IMR-90 (cell line): Measurements from ENCODE around the gene FDX1. TPM values are rescaled to one million over a fixed set of nuclear protein-coding genes. Genes with fewer than 3 reads are reported as not detected.

Source experiments
- ATAC-seq: fragments of 200-7000 bp; cut with Tn5 transposase; 2 replicates; pipeline ENCODE4 v1.9.1; 2020; ENCODE audit warnings: low read depth, mild to moderate bottlenecking, moderate library complexity
- BruUV-seq: library from RNA; stranded (reverse); fragments of 400-500 nt; replicated peaks from 2 replicates; lab custom pipeline; 2021; lab: Mats Ljungman, UMichigan
- CTCF ChIA-PET: fragments of 300-600 bp; formaldehyde crosslinking; extraction: SDS; loops from one replicate; lab custom pipeline; 2021; ENCODE audit warnings: antibody characterized with exemption; lab: Yijun Ruan, JAX
- POLR2A ChIA-PET: fragments of 300-600 bp; sonication (Branson Sonifier 250); formaldehyde crosslinking; loops from one replicate; lab custom pipeline; 2022; ENCODE audit warnings: antibody characterized with exemption; ENCODE audit not compliant: unreplicated experiment; lab: Charles Lee
- DNase-seq: peaks from one replicate; pipeline ENCODE4 v3.0.0; 2013
- H2AFZ ChIP-seq: replicated peaks from 2 replicates; pipeline ENCODE3; 2013; ENCODE audit warnings: low read length, mild to moderate bottlenecking; ENCODE audit not compliant: poor library complexity
- H2AK5ac ChIP-seq: 2 replicates; pipeline ENCODE4 v1.6.1; 2013; ENCODE audit warnings: low read depth, low read length, inconsistent platforms
- H2AK9ac ChIP-seq: replicated peaks from 2 replicates; pipeline ENCODE3; 2013; ENCODE audit warnings: mild to moderate bottlenecking, low read depth, low read length, moderate library complexity; ENCODE audit not compliant: poor library complexity
- H2BK120ac ChIP-seq: 2 replicates; pipeline ENCODE4 v1.6.1; 2013; ENCODE audit warnings: low read depth, low read length, inconsistent platforms
- H2BK15ac ChIP-seq: 3 replicates; pipeline ENCODE4 v1.6.1; 2013; ENCODE audit warnings: low read depth, low read length, inconsistent platforms
- H2BK20ac ChIP-seq: 2 replicates; pipeline ENCODE4 v1.6.1; 2013; ENCODE audit warnings: low read depth, mild to moderate bottlenecking, inconsistent platforms, low read length, moderate library complexity
- H2BK5ac ChIP-seq: 2 replicates; pipeline ENCODE4 v1.6.1; 2013; ENCODE audit warnings: mild to moderate bottlenecking, low read depth, low read length, inconsistent platforms; ENCODE audit not compliant: poor library complexity, severe bottlenecking
- H3K14ac ChIP-seq: replicated peaks from 2 replicates; pipeline ENCODE4 v1.6.1; 2013; ENCODE audit warnings: low read depth, low read length, inconsistent platforms
- H3K18ac ChIP-seq: 2 replicates; pipeline ENCODE4 v1.6.1; 2013; ENCODE audit warnings: low read depth, low read length, control low read depth
- H3K23ac ChIP-seq: 2 replicates; pipeline ENCODE4 v1.6.1; 2013; ENCODE audit warnings: low read depth, low read length, inconsistent platforms
- H3K27ac ChIP-seq: 2 replicates; pipeline ENCODE4 v1.5.1; 2013; ENCODE audit warnings: mild to moderate bottlenecking, control low read depth, low read length; ENCODE audit not compliant: insufficient read depth
- H3K27me3 ChIP-seq: 2 replicates; pipeline ENCODE4 v1.6.1; 2013; ENCODE audit warnings: low read length; ENCODE audit not compliant: control insufficient read depth, insufficient read depth
- H3K36me3 ChIP-seq: 2 replicates; pipeline ENCODE4 v1.6.1; 2013; ENCODE audit warnings: low read length, mixed read lengths; ENCODE audit not compliant: control insufficient read depth, insufficient read depth
- H3K4ac ChIP-seq: 2 replicates; pipeline ENCODE4 v1.6.1; 2013; ENCODE audit warnings: low read depth, low read length, inconsistent platforms
- H3K4me1 ChIP-seq: 2 replicates; pipeline ENCODE4 v1.6.1; 2013; ENCODE audit warnings: low read length, mixed read lengths; ENCODE audit not compliant: control insufficient read depth, insufficient read depth
- H3K4me2 ChIP-seq: 2 replicates; pipeline ENCODE4 v1.6.1; 2013; ENCODE audit warnings: low read depth, mild to moderate bottlenecking, control low read depth, low read length, moderate library complexity
- H3K4me3 ChIP-seq: 2 replicates; pipeline ENCODE4 v1.5.1; 2013; ENCODE audit warnings: low read depth, mild to moderate bottlenecking, control low read depth, low read length, moderate library complexity; ENCODE audit not compliant: insufficient read depth
- H3K56ac ChIP-seq: 2 replicates; pipeline ENCODE4 v1.6.1; 2013; ENCODE audit warnings: low read length, inconsistent platforms; ENCODE audit not compliant: insufficient read depth; ENCODE audit errors: extremely low read depth
- H3K79me1 ChIP-seq, 2 experiments: 2 replicates each; pipeline ENCODE4 v1.6.1; 2013; ENCODE audit warnings: low read length in 2 of 2, inconsistent platforms in 1 of 2, low read depth in 1 of 2
- H3K9ac ChIP-seq: 2 replicates; pipeline ENCODE4 v1.6.1; 2013; ENCODE audit warnings: low read depth, low read length, control low read depth
- H3K9me1 ChIP-seq: 2 replicates; pipeline ENCODE4 v1.6.1; 2013; ENCODE audit warnings: low read length, inconsistent platforms; ENCODE audit not compliant: insufficient read depth
- H3K9me3 ChIP-seq: 2 replicates; pipeline ENCODE4 v1.6.1; 2013; ENCODE audit warnings: low read length; ENCODE audit not compliant: control insufficient read depth, insufficient read depth
- H4K20me1 ChIP-seq: 2 replicates; pipeline ENCODE4 v1.6.1; 2013; ENCODE audit warnings: low read length, inconsistent platforms; ENCODE audit not compliant: insufficient read depth
- H4K5ac ChIP-seq: 2 replicates; pipeline ENCODE4 v1.6.1; 2013; ENCODE audit warnings: mild to moderate bottlenecking, low read depth, low read length, control low read depth
- H4K8ac ChIP-seq, 2 experiments: 2 replicates each; pipeline ENCODE4 v1.6.1; 2013; ENCODE audit warnings: low read depth in 2 of 2, low read length in 2 of 2, control low read depth in 1 of 2, inconsistent platforms in 1 of 2
- H4K91ac ChIP-seq: 2 replicates; pipeline ENCODE4 v1.6.1; 2013; ENCODE audit warnings: low read depth, low read length, inconsistent platforms; ENCODE audit not compliant: insufficient read depth
- BHLHE40 ChIP-seq: fragments of 150-350 bp; IDR thresholded peaks from 2 replicates; pipeline ENCODE4 v1.6.1; 2016; ENCODE audit warnings: mild to moderate bottlenecking, low read depth, low read length
- CEBPB ChIP-seq: IDR thresholded peaks from 2 replicates; pipeline ENCODE4 v1.6.1; 2012; ENCODE audit warnings: low read depth, low read length, improper control_type of control experiment
- CHD1 ChIP-seq: IDR thresholded peaks from 2 replicates; pipeline ENCODE4 v1.6.1; 2012; ENCODE audit warnings: low read depth, low read length, improper control_type of control experiment
- CTCF ChIP-seq: conservative IDR thresholded peaks from 2 replicates; pipeline ENCODE4 v1.5.1; 2012; ENCODE audit warnings: mild to moderate bottlenecking, low read depth, low read length, improper control_type of control experiment
- ELK1 ChIP-seq: fragments of 150-350 bp; IDR thresholded peaks from 2 replicates; pipeline ENCODE4 v1.6.1; 2016; ENCODE audit warnings: low read depth, mild to moderate bottlenecking, low read length, moderate library complexity, borderline replicate concordance
- FOS ChIP-seq: fragments of 150-350 bp; IDR thresholded peaks from 2 replicates; pipeline ENCODE4 v1.6.1; 2016; ENCODE audit warnings: low read depth, low read length
- MAFK ChIP-seq: IDR thresholded peaks from 2 replicates; pipeline ENCODE4 v1.6.1; 2012; ENCODE audit warnings: low read depth, low read length, improper control_type of control experiment
- MAZ ChIP-seq: IDR thresholded peaks from 2 replicates; pipeline ENCODE4 v1.6.1; 2012; ENCODE audit warnings: low read depth, mild to moderate bottlenecking, low read length, improper control_type of control experiment, moderate library complexity, borderline replicate concordance
- MXI1 ChIP-seq: IDR thresholded peaks from 2 replicates; pipeline ENCODE4 v1.6.1; 2012; ENCODE audit warnings: low read depth, mild to moderate bottlenecking, low read length, moderate library complexity, borderline replicate concordance
- NFE2L2 ChIP-seq: fragments of 150-350 bp; IDR thresholded peaks from 2 replicates; pipeline ENCODE4 v1.6.1; 2016; ENCODE audit warnings: low read depth, mild to moderate bottlenecking, low read length
- POLR2A ChIP-seq: IDR thresholded peaks from 2 replicates; pipeline ENCODE4 v1.6.1; 2012; ENCODE audit warnings: mild to moderate bottlenecking, low read depth, low read length
- RAD21 ChIP-seq: IDR thresholded peaks from 2 replicates; pipeline ENCODE4 v1.6.1; 2012; ENCODE audit warnings: low read length, improper control_type of control experiment
- RFX5 ChIP-seq: IDR thresholded peaks from 2 replicates; pipeline ENCODE4 v1.8.0; 2012; ENCODE audit warnings: low read depth, mild to moderate bottlenecking, low read length, moderate library complexity
- SMC3 ChIP-seq: fragments of 150-350 bp; IDR thresholded peaks from 2 replicates; pipeline ENCODE4 v1.6.1; 2016; ENCODE audit warnings: low read depth, mild to moderate bottlenecking, antibody characterized with exemption, low read length, moderate library complexity
- USF2 ChIP-seq: fragments of 150-350 bp; IDR thresholded peaks from 2 replicates; pipeline ENCODE4 v1.6.1; 2017; ENCODE audit warnings: mild to moderate bottlenecking, antibody characterized with exemption, low read length, low read depth
- WGBS, 2 experiments: methylation state at CpG; one replicate each; pipeline versions ENCODE4 v1.1.5 to v1.1.7; 2013; ENCODE audit warnings: missing lambda C conversion rate in 2 of 2; ENCODE audit not compliant: insufficient read length in 1 of 2; ENCODE audit errors: extremely low coverage in 2 of 2; 5-methylcytosine and 5-hydroxymethylcytosine counted together
- dilution Hi-C: fragments of 300-500 bp; cut with HindIII; formaldehyde crosslinking; loops from one replicate; pipeline ENCODE4 v1.14.3; 2018; ENCODE audit warnings: low sequenced_read_pairs; ENCODE audit not compliant: unreplicated experiment
- in situ Hi-C: fragments of 300-500 bp; cut with MboI; formaldehyde crosslinking; loops from 3 replicates; pipeline ENCODE4 v1.14.3; 2019; ENCODE audit warnings: low sequenced_read_pairs, inconsistent platforms, mixed read lengths
- intact Hi-C: fragments of 100-400 bp; cut with micrococcal nuclease; formaldehyde crosslinking; loops from 2 replicates; pipeline ENCODE4 v1.10.0; 2022
- polyA plus RNA-seq, 3 experiments: library from polyadenylated mRNA; depleted of rRNA; stranded (reverse); fragments of >200 nt; gene quantifications; 2 replicates each; pipeline ENCODE4 v1.2.3, GENCODE V29; 2012; ENCODE audit warnings: low replicate concordance in 1 of 3
- total RNA-seq: library from RNA; depleted of rRNA; stranded (reverse); fragments of >200 nt; gene quantifications from 2 replicates; pipeline ENCODE4 v1.2.3, GENCODE V29; 2012

Gene FDX1
- total and polyA plus RNA-seq, 2 of the 4 experiments (the other 2 are of a cell fraction), result 4.3 to 5.1 TPM

- dilution Hi-C loops (no loop called here), in situ Hi-C loops (no loop called here), intact Hi-C loops (no loop called here)
- H2BK15ac ChIP-seq, result no peak overlapping the region
- no peak overlapping the region for H2BK20ac ChIP-seq
- no peaks in the 10 kb centered on the region for H3K9me3 ChIP-seq
- no peak overlapping the region for H3K4me2 ChIP-seq
- H2BK120ac ChIP-seq, result no peak overlapping the region
- no peak overlapping the region for H2BK5ac ChIP-seq
- H3K56ac ChIP-seq, result no peak overlapping the region
- H3K9ac ChIP-seq, result no peak overlapping the region
- peaks cover 2% of the 10 kb centered on the region; the same call in 1 of the 2 replicates for H3K4me1 ChIP-seq
- no peak overlapping the region for H2AK9ac ChIP-seq
- 56% methylated on average over 5 of the region's 12 CpGs; no CpG with 5 or more reads in 1 of the 2 experiments for WGBS, 2 experiments
- H3K9me1 ChIP-seq, result 0 out of 2 replicates have a peak, but pooled peaks cover 4% of the 10 kb centered on the region
- no peak overlapping the region for H3K27ac ChIP-seq
- H3K23ac ChIP-seq, result no peak overlapping the region
- ATAC-seq, result no peak
- no peak overlapping the region for H4K91ac ChIP-seq
- peak overlapping the region; percentile 58 for H2AFZ ChIP-seq
- no peak overlapping the region for H3K14ac ChIP-seq
- no peaks in the 10 kb centered on the region for H4K20me1 ChIP-seq
- H3K36me3 ChIP-seq, result no peaks in the 10 kb centered on the region
- CTCF ChIA-PET, result no interaction called here
- no peak overlapping the region for H4K5ac ChIP-seq
- POLR2A ChIA-PET, result no interaction called here
- no peak overlapping the region for H3K4me3 ChIP-seq
- no peak overlapping the region; the same call in 1 of the 2 replicates for H2AK5ac ChIP-seq
- H3K27me3 ChIP-seq, result no peaks in the 10 kb centered on the region
- no peak for DNase-seq
- no peak overlapping the region for H3K4ac ChIP-seq
- no peaks in the 10 kb centered on the region for H3K79me1 ChIP-seq
- BruUV-seq, result no TSS peak
- H3K18ac ChIP-seq, result no peak overlapping the region
- TF ChIP-seq NFE2L2 (no peak), MAZ (no peak), RFX5 (no peak), CHD1 (no peak), CEBPB (no peak), FOS (no peak), CTCF (no peak), SMC3 (no peak), ELK1 (no peak), POLR2A (no peak), MAFK (no peak), MXI1 (no peak), USF2 (no peak), RAD21 (no peak), BHLHE40 (no peak)
- no peak overlapping the region for H4K8ac ChIP-seq
These were observed 83.6 kb downstream of the FDX1 start for GRCh38 chr11:110513259-110513801.
